Liver (tissue), 9 donors: Measurements from ENCODE around the gene PDE3A. TPM values are rescaled to one million over a fixed set of nuclear protein-coding genes. Genes with fewer than 3 reads are reported as not detected.

Experiments
- DNase-seq: peaks from one replicate; pipeline ENCODE4 v3.0.0-alpha.2; 2017; ENCODE audit warnings: low spot score
- H3K27ac ChIP-seq, 2 donors: one replicate each; pipeline ENCODE4 v1.7.0; 2013; ENCODE audit warnings: inconsistent platforms in 2 of 2, low read length in 2 of 2, control low read depth in 1 of 2, low read depth in 1 of 2, mild to moderate bottlenecking in 1 of 2
- H3K27me3 ChIP-seq, 4 donors: one replicate each; pipeline versions ENCODE4 v1.6.1 to v1.7.0; 2013; ENCODE audit warnings: low read length in 3 of 4, inconsistent platforms in 1 of 4, mild to moderate bottlenecking in 1 of 4, moderate library complexity in 1 of 4; ENCODE audit not compliant: control insufficient read depth in 4 of 4, insufficient read depth in 4 of 4
- H3K36me3 ChIP-seq, 4 donors: one replicate each; pipeline versions ENCODE4 v1.6.1 to v1.7.0; 2013; ENCODE audit warnings: low read length in 3 of 4, mild to moderate bottlenecking in 3 of 4, low read depth in 1 of 4, moderate library complexity in 1 of 4; ENCODE audit not compliant: control insufficient read depth in 4 of 4, insufficient read depth in 3 of 4
- H3K4me1 ChIP-seq, 4 donors: one replicate each; pipeline versions ENCODE4 v1.6.1 to v1.7.0; 2013; ENCODE audit warnings: low read length in 3 of 4, mild to moderate bottlenecking in 3 of 4, moderate library complexity in 1 of 4; ENCODE audit not compliant: control insufficient read depth in 4 of 4, insufficient read depth in 4 of 4
- H3K4me3 ChIP-seq, 3 donors: one replicate each; pipeline versions ENCODE4 v1.6.1 to v1.7.0; 2013; ENCODE audit warnings: low read length in 3 of 3, control low read depth in 1 of 3, low read depth in 1 of 3, mild to moderate bottlenecking in 1 of 3
- H3K9ac ChIP-seq, 2 donors: one replicate each; pipeline ENCODE4 v1.7.0; 2013; ENCODE audit warnings: low read length in 2 of 2, mild to moderate bottlenecking in 2 of 2, moderate library complexity in 2 of 2, control low read depth in 1 of 2, low read depth in 1 of 2
- H3K9me3 ChIP-seq, 4 donors: one replicate each; pipeline versions ENCODE4 v1.6.1 to v1.7.0; 2013; ENCODE audit warnings: low read length in 3 of 4; ENCODE audit not compliant: control insufficient read depth in 4 of 4
- CTCF ChIP-seq: fragments of 150-350 bp; IDR thresholded peaks from 2 replicates; pipeline ENCODE4 v1.5.1; 2017; ENCODE audit warnings: improper control_type of control experiment, low read depth, low read length; ENCODE audit not compliant: missing input control
- EGR1 ChIP-seq, 2 donors: IDR thresholded peaks; 2 replicates each; pipeline ENCODE4 v1.6.1; 2016 to 2018; ENCODE audit warnings: antibody characterized with exemption in 2 of 2, low read depth in 2 of 2
- FOXA1 ChIP-seq: IDR thresholded peaks from 2 replicates; pipeline ENCODE4 v1.6.1; 2016; ENCODE audit warnings: antibody characterized with exemption
- FOXA2 ChIP-seq: IDR thresholded peaks from 2 replicates; pipeline ENCODE4 v1.6.1; 2016; ENCODE audit warnings: antibody characterized with exemption
- GABPA ChIP-seq, 2 donors: IDR thresholded peaks in 1 of 2; conservative IDR thresholded peaks in 1 of 2; 2 replicates each; pipeline ENCODE4 v1.6.1; 2016; ENCODE audit warnings: antibody characterized with exemption in 2 of 2, mild to moderate bottlenecking in 1 of 2, moderate library complexity in 1 of 2
- HNF4A ChIP-seq, 2 donors: conservative IDR thresholded peaks; 2 replicates each; pipeline ENCODE4 v1.6.1; 2016; ENCODE audit warnings: antibody characterized with exemption in 2 of 2, mild to moderate bottlenecking in 2 of 2
- HNF4G ChIP-seq: IDR thresholded peaks from 2 replicates; pipeline ENCODE4 v1.6.1; 2016; ENCODE audit warnings: antibody characterized with exemption
- MAX ChIP-seq: IDR thresholded peaks from 2 replicates; pipeline ENCODE4 v1.6.1; 2016; ENCODE audit warnings: antibody characterized with exemption
- NR2F2 ChIP-seq: IDR thresholded peaks from 2 replicates; pipeline ENCODE4 v1.6.1; 2016; ENCODE audit warnings: antibody characterized with exemption
- RAD21 ChIP-seq, 2 donors: IDR thresholded peaks; 2 replicates each; pipeline ENCODE4 v1.6.1; 2016; ENCODE audit warnings: antibody characterized with exemption in 2 of 2, mild to moderate bottlenecking in 2 of 2
- REST ChIP-seq: IDR thresholded peaks from 2 replicates; pipeline ENCODE4 v1.6.1; 2016; ENCODE audit warnings: antibody characterized with exemption, mild to moderate bottlenecking
- TAF1 ChIP-seq: conservative IDR thresholded peaks from 2 replicates; pipeline ENCODE4 v1.6.1; 2016; ENCODE audit warnings: antibody characterized with exemption, mild to moderate bottlenecking
- YY1 ChIP-seq: IDR thresholded peaks from 2 replicates; pipeline ENCODE4 v1.6.1; 2016; ENCODE audit warnings: antibody characterized with exemption, mild to moderate bottlenecking
- ZBTB33 ChIP-seq: IDR thresholded peaks from 2 replicates; pipeline ENCODE4 v1.6.1; 2016; ENCODE audit warnings: antibody characterized with exemption
- WGBS: extraction: QIAGEN DNeasy Blood & Tissue Kit; methylation state at CpG from one replicate; pipeline ENCODE4 v1.1.7; 2013; 5-methylcytosine and 5-hydroxymethylcytosine counted together
- polyA plus RNA-seq, 2 donors: library from polyadenylated mRNA; stranded (reverse) in 1 of 2; unstranded in 1 of 2; fragments of 200-250 nt in 1 of 2; fragments of >200 nt in 1 of 2; fragmentation: Nextera tagmentation in 1 of 2; extraction: Ambion mirVana in 1 of 2; gene quantifications; one replicate each; pipeline versions ENCODE4 v1.2.1 to v1.2.3, GENCODE V29; 2013 to 2015
- total RNA-seq, 2 donors: library from RNA; depleted of rRNA; stranded (reverse); fragments of >200 nt; gene quantifications; one replicate each; pipeline ENCODE4 v1.2.3, GENCODE V29; 2014
- donor health status: healthy.
- donor health status: healthy.
- donor health status: healthy.
- donor health status: healthy.
- donor health status: healthy.

PDE3A gene
- total and polyA plus RNA-seq, 4 donors: 0.50 to 3.8 (median 2.2) TPM

GRCh38 chr12:20450591-20451180 lies 82.3 kb downstream of the PDE3A start:
- Histone ChIP-seq H3K4me1 (no peaks in the 10 kb centered on the region), H3K27ac (no peak overlapping the region), H3K4me3 (no peak overlapping the region), H3K27me3 (peaks cover 0 to 4% (median 0%) of the 10 kb centered on the region in 4 donors), H3K9me3 (no peaks in the 10 kb centered on the region), H3K9ac (no peak overlapping the region), H3K36me3 (no peaks in the 10 kb centered on the region)
- DNase-seq: no peak
- 84% methylated on average over 2 of the region's 2 CpGs for WGBS
- TF ChIP-seq NR2F2 (no peak), CTCF (no peak), TAF1 (no peak), EGR1 (IDR thresholded peaks at IDR 0.05; ENCODE audit: low read depth in 2 of 2) (no peak), HNF4A (conservative IDR thresholded peaks at IDR 0.05) (no peak), REST (no peak), GABPA (IDR thresholded peaks at IDR 0.05 in 1 of 2, conservative IDR thresholded peaks at IDR 0.05 in 1 of 2) (no peak), FOXA2 (no peak), HNF4G (no peak), RAD21 (IDR thresholded peaks at IDR 0.05) (no peak), MAX (no peak), YY1 (no peak)

GRCh38 chr12:20451761-20452160 lies 83.4 kb downstream of the PDE3A start:
- H3K9ac ChIP-seq: no peak overlapping the region
- 85% methylated on average over 3 of the region's 3 CpGs for WGBS
- DNase-seq: no peak
- no peak overlapping the region for H3K4me3 ChIP-seq
- H3K27ac ChIP-seq: no peak overlapping the region
- no peaks in the 10 kb centered on the region for H3K36me3 ChIP-seq
- H3K27me3 ChIP-seq: peaks cover 0 to 4% (median 0%) of the 10 kb centered on the region in 4 donors
- H3K4me1 ChIP-seq: no peaks in the 10 kb centered on the region
- TF ChIP-seq HNF4A (conservative IDR thresholded peaks at IDR 0.05) (no peak), EGR1 (IDR thresholded peaks at IDR 0.05; ENCODE audit: low read depth in 2 of 2) (no peak), ZBTB33 (no peak), FOXA1 (no peak), HNF4G (no peak)
- no peaks in the 10 kb centered on the region for H3K9me3 ChIP-seq
